H1 (cell line): Measurements from ENCODE around the gene TDRD9.

Experiments used
- EZH2 ChIP-seq: fragments of 200-600 bp; sonication (generic); IDR thresholded peaks from 2 replicates; pipeline ENCODE4 v1.7.1; 2012; ENCODE audit warnings: low read depth, mild to moderate bottlenecking, moderate library complexity, low read length, inconsistent platforms; ENCODE audit not compliant: severe bottlenecking
- POLR2AphosphoS5 ChIP-seq: IDR thresholded peaks from 2 replicates; pipeline ENCODE4 v1.6.1; 2011; ENCODE audit warnings: low read depth, low read length
- RFX5 ChIP-seq: IDR thresholded peaks from 2 replicates; pipeline ENCODE4 v1.6.1; 2011; ENCODE audit warnings: low read depth, low read length, improper control_type of control experiment, borderline replicate concordance
- SIN3A ChIP-seq, 2 experiments: IDR thresholded peaks in 1 of 2; conservative IDR thresholded peaks in 1 of 2; 2 replicates each; pipeline ENCODE4 v1.6.1; 2011 to 2012; ENCODE audit warnings: low read length in 2 of 2, improper control_type of control experiment in 1 of 2, low read depth in 1 of 2, mild to moderate bottlenecking in 1 of 2
- SRF ChIP-seq: IDR thresholded peaks from 2 replicates; pipeline ENCODE4 v1.6.1; 2011; ENCODE audit warnings: mild to moderate bottlenecking, low read depth, low read length, moderate library complexity
- TF ChIP-seq, protein P1 (sequence below), 3 experiments: IDR thresholded peaks; 1 replicate in 2 of 3; 2 replicates in 1 of 3; pipeline versions ENCODE4 v1.5.1 to v1.6.1; 2011; ENCODE audit warnings: low read length in 3 of 3, mild to moderate bottlenecking in 3 of 3, inconsistent platforms in 2 of 3, low read depth in 1 of 3, moderate library complexity in 1 of 3; ENCODE audit not compliant: insufficient read depth in 1 of 3; ENCODE audit errors: control extremely low read depth in 1 of 3

DNA sequence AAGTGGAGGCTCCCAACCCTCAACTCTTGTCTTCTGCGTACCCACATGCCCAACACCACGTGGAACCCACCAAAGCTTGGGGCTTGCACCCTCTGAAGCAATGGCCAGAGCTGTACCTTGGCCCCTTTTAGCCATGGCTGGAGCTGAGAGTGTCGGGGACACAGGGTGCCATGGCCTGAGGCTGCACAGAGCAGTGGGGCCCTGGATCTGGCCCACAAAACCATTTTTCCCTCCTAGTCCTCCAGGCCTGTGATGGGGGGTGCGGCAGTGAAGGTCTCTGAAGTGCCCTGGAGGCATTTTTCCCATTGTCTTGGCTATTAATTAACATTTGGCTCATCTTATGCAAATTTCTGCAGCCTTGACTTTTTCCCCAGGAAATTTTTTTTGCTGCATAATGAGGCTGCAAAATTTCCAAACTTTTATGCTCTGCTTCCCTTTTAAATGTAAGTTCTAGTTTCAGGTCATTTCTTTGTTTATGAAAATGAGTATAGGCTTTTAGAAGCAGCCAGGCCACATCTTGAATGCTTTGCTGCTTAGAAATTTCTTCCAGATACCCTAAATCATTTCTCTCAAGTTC is 138.6 kb downstream of the TDRD9 start:
- TF ChIP-seq, protein P1, sequence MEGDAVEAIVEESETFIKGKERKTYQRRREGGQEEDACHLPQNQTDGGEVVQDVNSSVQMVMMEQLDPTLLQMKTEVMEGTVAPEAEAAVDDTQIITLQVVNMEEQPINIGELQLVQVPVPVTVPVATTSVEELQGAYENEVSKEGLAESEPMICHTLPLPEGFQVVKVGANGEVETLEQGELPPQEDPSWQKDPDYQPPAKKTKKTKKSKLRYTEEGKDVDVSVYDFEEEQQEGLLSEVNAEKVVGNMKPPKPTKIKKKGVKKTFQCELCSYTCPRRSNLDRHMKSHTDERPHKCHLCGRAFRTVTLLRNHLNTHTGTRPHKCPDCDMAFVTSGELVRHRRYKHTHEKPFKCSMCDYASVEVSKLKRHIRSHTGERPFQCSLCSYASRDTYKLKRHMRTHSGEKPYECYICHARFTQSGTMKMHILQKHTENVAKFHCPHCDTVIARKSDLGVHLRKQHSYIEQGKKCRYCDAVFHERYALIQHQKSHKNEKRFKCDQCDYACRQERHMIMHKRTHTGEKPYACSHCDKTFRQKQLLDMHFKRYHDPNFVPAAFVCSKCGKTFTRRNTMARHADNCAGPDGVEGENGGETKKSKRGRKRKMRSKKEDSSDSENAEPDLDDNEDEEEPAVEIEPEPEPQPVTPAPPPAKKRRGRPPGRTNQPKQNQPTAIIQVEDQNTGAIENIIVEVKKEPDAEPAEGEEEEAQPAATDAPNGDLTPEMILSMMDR (IDR thresholded peaks at IDR 0.05; ENCODE audit: control extremely low read depth in 1 of 3, insufficient read depth in 1 of 3, low read depth in 1 of 3, low read length in 3 of 3), result no peak
- TF ChIP-seq RFX5 (no peak), POLR2AphosphoS5 (no peak), SIN3A (conservative IDR thresholded peaks at IDR 0.05 in 1 of 2, IDR thresholded peaks at IDR 0.05 in 1 of 2; ENCODE audit: low read depth in 1 of 2, low read length in 2 of 2) (no peak), EZH2 (no peak), SRF (no peak)
